Posterior cingulate gyrus (tissue), 11 donors: ENCODE data around the gene GNG4.

Experiments
- DNase-seq, 10 donors: peaks; one replicate each; pipeline versions ENCODE4 v3.0.0 to v3.0.0-alpha.2; 2020 to 2021; ENCODE audit warnings: mixed read lengths in 3 of 10
- intact Hi-C: fragments of 100-400 bp; cut with DNase I; formaldehyde crosslinking; loops from one replicate; pipeline ENCODE4 v1.15.1; 2023

Gene GNG4

DNA sequence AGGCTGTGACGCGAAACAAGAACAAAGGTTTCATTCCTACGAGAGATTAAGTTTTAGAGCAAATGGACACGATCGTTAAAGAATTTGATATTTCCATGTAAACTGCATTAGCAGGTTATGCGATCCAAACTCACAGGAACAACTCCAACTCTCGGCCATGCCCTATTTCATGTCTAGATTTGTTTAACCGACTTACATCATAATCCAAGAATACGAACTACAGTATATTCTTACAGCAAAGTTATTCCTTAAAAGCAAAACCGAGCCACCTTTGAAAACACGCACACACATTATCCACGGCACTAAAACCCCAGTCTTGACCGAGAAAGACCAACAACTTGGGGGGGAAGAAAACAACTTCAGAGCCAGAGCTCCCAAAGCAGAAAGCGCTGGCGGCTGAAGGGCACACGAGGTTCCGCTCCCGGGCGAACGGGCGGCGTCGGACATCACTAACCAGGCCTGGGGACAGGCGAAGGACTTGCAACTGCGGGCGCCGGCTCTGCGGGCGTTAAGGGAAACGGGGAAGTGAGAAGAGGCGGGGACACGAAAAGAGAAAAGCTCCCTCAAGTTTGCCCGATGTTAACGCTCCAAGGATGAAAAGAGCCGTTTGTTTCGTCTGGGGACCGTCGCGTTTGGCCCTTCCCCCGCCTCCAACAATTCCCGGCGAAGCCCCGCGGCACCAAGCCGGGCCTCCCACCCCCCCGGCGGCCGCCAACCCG lies 146.0 kb downstream of the GNG4 start:
- intact Hi-C loops: loop anchor here (5.0 to 10.0 kb wide), 4 partner anchors 176 to 361 kb away; partner anchors contain the start of genes ARID4B, GGPS1, LYST and RBM34
- DNase-seq: peak in 9 of 10 donors; percentile 13 to 90 (median 34)

DNA sequence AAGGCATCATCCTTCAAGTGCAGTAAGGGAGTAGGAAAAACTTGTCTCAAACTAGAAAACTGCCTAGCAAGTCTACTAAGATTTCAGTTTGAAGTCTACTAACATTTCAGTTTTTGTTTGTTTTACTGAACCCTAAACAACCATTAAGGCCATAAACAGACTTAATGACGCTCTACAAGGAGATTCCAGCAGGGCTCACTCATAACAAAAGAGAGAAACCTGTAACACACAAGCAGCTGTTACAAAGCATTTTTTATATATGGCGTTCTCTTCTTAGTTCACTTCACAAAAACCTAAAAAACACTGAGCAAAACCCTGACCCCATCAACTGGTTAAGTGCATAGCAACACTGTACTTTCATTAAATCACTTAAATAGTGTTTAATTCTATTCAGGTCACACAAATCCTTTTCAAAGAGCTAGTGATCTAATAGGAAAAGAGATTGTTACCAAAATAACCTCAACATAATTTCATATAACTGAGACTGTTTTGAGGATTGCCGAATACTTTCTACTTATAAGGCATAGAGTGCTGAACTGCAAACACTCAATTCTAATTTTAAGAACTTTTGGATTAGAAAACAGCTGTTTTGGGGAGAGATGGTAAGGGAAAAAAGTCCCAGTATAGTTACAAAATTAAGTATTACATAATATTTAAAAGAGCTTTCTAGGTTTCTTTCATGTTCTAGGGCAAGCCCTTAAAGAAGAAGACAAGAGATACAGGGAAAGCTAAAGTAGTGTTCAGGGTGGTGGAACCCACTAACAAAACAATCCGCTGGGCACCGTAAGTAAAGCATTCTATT lies 146.8 kb downstream of the GNG4 start:
- intact Hi-C loops: loop anchor here (5.0 to 10.0 kb wide), 4 partner anchors 176 to 362 kb away; partner anchors contain the start of genes ARID4B, GGPS1, LYST and RBM34
- DNase-seq: no peak

- intact Hi-C loops: loop anchor here (5.0 to 10.0 kb wide), 4 partner anchors 174 to 364 kb away; partner anchors contain the start of genes ARID4B, GGPS1, LYST and RBM34
- DNase-seq: no peak
Observed at GRCh38 chr1:235500971-235501540, 148.5 kb downstream of the GNG4 start.
